ENCODE data around the gene CDC42BPA.
"Not testable (repeated sequence)": the region's sequence is repeated elsewhere in the genome, so short reads cannot be mapped to it uniquely, and the experiment has no call there.

The CDC42BPA gene

DNA sequence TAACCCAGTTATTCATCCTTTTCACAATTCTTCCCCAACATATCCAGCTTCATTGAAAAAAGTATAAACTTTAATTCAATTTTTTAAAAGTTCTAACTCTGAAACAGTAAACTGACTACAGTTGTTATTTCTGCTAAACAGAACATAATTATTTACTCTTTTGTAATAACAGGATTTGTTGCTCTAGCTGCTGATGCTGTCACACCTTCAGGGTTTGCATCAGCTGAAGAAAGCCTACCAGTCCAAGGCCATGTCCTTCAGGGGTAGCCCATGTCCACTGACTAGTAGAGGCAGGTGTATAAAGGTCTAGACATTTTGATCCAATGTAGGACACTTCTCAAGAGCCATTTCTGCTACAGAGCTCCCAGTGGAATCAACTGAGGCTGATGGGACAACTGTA lies 107.7 kb downstream of the CDC42BPA start:
- no peak for DNase-seq (ENCODE audit: low spot score)

DNA sequence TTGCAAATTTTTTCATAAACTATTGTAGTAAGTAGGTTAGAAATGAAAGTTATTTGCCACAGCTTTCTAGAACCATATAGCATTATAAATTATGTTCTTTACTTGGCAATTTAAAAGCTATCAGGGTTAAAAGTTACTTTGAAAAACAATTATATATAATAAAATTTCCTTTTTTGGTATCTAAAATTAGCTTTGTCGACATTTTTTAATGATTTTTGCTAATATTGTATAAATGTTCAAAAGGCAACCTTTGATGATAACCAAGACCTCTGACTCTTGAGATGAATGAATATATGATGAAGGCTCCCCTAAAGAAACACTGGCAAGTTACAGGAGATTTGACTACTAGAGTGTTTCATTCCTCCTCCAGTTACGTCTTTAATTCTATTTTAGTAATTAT lies 121.2 kb downstream of the CDC42BPA start:
- no peak for DNase-seq (ENCODE audit: low spot score)

DNA sequence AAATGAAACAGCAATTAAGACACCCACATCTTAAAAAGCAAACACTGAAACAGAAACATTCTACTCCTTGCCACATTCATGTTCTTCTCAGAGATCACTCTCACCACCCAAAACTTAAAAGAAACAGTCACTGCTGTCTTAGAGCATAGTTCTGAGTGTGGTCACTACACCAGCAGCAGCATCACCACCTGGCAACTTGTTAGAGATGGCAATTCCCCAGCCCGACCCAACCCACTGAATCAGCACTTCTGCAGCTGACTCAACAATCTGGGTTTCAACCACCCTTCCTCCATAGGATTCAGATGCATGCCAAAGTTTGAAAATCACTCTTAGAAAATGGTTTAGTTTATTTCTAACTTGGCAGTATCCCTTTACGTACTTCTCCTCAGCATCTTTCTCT lies 126.1 kb downstream of the CDC42BPA start:
- no peak for DNase-seq (ENCODE audit: low spot score)

DNA sequence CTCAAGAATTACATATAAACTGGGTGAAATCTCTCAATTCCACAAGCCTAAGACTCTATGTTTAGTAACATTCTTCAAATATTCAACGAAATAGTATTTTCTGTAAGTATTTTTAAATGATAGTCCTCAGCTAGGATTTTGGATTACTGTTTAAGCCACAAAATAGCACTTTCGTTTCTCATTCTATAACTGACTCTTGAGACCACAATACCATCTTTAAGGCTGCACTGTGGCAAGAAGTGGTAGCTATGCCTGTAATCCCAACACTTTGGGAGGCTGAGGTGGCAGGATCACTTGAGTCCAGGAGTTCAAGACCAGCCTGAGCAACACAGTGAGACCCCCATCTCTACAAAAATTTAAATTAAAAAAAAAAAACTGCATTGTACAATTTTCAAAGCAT lies 126.7 kb downstream of the CDC42BPA start:
- no peak for DNase-seq (ENCODE audit: low spot score)

DNA sequence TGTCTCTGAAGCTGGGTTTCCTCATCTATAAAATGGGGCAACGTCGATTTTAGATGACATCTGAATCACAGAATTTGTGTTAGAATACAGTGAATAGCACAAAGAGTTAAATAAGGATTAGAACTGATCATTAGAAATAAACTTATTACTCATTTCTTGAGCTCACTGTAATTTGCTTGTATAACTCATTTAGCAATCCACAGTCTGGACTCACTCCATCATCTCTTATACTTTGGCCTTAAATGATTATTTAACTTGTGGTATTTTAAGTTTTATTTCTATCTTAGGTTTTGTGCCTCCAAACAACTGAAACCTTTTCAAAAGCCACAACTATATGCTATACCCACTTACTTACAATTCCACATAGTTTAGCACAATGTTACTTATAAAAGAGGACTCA lies 128.0 kb downstream of the CDC42BPA start:
- DNase-seq (ENCODE audit: low spot score), result no peak

DNA sequence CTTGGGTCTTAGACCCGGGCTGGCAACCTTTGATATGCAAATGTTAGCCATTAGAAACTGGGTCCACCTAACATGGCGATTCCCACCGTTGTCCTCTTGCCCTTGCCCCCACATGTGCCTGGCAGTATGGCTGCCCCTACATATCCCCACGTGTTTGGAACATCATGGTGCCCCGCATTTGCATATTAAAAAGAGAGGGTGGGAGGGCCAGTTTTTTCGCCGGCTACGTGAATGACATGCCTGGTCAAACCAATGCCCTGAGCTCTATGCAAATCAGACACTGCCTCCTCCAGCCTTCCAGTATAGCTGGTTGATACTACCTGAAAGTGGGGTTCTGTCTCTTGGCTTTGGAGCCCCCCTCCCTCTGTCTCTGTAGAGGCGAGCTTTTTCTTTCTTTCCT lies 133.0 kb downstream of the CDC42BPA start:
- DNase-seq (ENCODE audit: low spot score), result no peak

DNA sequence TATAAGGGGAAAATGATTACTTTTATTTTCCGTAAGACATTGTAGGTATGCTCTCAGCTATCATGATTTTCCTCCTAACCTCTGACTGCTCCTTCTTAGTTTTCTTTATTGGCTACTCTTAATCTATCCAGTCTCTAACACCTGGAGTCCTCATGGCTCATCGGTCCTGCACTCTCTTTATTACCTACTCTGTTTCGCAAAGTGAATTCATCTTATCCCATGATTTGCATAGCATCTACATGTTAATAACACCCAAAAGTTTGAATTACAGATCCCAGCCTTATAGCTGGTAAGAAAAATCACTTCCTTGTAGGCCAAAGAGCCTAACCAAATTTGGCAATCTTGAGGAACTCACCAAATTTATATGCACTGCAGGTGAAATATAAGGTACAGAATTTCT lies 136.3 kb downstream of the CDC42BPA start:
- no peak for DNase-seq (ENCODE audit: low spot score)

DNA sequence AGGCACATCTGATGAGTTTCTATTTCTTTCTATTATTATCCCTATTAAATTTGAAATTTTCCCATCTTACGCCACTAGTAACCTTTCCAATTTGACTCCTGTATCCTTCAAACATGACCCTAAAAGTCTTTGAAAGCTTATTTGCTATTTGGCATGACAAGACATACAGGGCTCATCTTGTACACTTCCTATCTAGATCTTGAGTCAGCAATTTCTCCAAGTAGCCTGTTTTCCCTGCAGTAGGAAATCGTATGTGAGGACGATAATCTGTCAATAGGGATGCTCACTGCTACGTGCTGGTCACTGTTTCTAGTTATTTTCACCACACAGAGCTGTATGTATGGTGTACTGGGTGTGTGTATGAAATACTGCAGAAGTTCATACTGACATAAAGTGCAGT lies 142.7 kb downstream of the CDC42BPA start:
- no peak for DNase-seq (ENCODE audit: low spot score)

DNA sequence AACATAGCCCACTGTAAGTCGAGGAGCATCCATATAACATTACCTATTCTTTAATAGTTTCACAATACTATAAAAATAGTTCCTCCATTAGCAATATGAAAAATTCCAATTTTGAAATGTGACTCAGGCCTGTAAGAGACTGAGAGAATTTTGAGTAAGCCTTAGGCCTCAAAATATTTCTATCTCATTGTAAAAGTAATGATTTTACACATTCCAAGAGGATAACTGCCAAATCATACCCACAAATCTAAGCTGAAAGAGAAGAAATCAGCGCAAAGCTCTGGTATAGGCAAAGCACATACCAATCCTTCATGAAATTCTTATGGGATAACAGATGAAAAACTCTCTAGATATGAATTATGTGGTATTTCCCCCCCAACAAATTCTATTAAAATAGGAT lies 144.1 kb downstream of the CDC42BPA start:
- no peak for DNase-seq (ENCODE audit: low spot score)

DNA sequence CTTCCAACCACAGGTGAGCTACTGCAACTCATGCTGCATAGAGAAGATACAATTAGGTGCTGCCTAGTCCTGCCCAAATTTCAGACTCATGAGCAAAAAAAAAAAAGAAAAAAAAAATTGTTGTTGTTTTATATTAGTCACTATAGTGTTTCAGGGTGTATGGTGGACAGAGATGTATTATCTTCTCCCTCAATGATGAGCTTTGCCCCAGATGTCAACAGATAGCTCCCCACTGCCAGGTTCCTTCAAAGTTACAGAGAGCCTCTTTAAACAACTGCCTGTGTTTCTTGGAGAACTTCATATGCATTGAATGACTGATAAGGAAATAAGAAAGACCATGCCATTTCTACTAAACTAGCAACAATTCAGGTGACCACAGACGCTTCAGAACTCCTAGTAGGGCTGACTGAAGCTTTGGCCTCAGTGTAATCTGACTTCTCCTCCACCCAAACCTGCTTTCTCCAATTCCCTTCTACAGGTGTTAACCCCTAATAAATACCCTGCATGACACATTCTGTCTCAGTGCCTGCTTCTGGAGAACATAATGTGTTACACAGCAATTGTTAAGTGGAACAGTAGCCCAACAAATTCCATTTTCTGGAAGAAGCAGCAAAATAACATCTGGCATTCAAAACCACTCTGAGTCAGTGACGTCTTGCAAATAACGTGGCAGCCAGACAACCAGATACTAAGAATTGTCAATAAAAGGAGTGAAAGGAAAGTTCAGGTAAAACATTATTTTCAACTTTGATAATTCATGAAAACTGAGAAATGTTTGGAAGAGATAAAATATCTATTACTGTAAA lies 147.7 kb downstream of the CDC42BPA start:
- no peak for DNase-seq (ENCODE audit: low spot score)

DNA sequence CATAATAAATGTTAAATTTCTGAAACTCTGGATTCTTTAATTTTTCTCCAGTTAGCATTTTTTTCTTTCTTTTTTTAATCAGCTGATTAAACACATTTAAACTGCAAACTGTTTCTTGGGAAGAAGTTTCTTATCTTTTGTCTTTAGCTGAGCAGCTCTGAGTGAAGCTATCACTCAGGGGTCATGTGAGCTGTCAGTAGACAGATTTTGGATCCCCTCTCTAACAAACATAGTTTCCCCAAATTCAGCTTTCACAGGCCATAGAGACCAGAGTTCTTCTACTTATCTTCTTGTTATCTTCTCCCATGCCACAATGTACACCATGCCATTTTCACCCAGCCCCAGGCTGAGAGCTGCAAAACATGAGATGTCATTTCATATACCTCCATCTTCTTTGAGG lies 148.9 kb downstream of the CDC42BPA start:
- DNase-seq (ENCODE audit: low spot score), result no peak

DNA sequence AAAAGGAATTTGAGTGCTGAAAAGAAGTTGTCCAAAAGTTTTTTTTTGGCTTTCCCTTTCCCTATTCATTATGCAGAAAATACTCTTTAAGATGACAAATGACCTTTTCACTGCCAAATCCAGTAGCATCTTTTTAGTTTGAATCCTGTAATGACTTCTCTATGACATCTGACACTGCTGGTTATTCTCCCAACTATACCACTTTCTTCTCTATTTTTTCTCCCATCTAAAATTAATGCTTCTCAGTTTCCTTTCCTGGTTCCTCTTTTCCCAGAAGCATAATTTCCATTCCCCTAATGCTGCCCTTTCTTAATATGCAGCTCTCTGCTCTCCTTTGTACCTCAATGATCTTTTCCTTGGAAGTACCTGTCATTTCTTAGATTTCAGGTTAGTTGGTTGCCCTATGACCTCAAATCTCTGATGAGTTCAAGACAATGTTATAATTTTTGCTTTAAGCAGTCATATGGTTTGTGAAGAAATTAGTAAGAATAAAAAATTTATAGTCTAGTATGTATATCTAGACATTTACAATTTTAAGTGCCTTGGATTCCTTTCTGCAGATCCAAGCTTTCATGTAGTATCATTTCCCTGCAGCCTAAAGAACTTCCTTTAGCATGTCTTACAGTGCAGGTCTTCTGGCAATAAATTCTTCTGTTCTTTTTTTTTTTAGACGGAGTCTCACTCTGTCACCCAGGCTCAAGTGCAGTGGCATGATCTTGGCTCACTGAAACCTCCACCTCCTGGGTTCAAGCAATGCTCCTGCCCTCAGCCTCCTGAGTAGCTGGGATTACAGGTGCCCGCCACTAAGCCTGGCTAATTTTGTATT lies 150.8 kb downstream of the CDC42BPA start:
- no peak for DNase-seq (ENCODE audit: low spot score)

DNA sequence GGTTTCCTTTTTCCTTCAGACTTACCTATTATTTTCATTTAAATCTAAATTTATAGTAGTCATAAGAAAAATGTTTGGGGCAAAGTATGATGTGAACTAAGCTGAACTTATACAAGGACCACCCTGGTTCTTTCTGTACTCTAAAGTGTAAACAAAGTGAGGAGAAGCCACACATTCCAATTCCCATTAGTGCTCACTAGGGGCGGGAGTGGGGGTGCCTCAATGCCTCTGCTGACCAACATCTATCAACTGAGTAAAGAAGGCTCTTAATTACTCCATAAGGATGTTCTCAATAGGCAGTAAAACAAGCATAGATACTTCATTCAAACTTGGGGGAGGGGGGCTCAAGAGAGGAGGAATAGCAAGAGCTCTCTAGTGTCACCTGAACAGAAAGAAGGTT lies 151.7 kb downstream of the CDC42BPA start:
- no peak for DNase-seq (ENCODE audit: low spot score)

DNA sequence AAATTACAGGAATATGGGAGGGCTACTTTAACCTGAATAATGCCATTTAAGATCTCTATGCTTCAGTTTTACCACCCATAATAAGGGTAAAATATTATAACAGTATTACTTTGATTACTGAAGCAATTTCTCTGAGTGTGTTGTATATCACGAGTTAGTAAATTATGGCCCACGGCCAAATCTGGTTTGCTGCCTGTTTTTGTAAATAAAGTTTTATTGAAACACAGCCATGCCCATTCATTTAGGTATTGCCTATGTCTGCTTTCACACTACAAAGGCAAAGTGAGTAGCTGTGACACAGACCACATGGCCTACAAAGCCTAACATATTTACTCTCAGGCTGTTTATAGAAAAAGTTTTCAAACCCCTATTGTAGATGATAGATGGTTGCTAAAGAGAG lies 156.8 kb downstream of the CDC42BPA start:
- DNase-seq (ENCODE audit: low spot score), result no peak

DNA sequence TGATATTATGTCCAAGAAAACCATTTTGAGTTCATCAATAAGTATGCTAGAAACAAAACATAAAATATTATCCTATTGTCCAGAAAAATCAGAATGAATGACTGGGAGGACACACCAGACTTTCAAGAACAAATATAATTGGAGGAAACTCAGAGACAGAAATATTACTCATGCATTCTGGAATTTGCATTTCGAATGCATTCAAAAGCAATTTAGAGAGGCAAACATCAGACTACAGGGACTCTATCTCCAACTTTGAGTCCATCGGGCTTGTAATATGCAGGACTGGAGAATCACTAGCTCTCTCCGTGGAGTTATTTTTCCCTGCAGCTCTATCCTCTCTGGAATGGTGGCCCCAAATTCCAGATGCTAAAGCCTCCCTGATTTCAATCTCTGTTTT lies 161.8 kb downstream of the CDC42BPA start:
- DNase-seq (ENCODE audit: low spot score), result no peak

DNA sequence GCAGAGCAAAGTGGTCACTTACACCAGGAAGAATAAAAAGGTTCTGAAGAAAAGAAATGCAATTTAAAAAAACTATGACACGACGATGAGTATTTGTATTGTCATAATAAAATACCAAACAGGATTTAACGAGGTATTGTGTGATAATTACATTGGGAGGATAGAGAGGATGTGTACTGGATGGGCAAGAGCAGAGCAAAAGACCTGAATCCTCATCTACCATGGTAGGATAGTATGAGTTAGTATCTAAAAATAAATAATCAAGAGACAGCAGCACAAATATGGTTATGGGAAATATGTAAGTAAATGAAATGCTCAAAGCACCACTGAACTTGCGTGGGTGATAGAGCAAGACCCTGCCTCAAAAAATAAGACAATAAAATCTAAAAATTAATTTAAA lies 162.6 kb downstream of the CDC42BPA start:
- no peak for DNase-seq (ENCODE audit: low spot score)

DNA sequence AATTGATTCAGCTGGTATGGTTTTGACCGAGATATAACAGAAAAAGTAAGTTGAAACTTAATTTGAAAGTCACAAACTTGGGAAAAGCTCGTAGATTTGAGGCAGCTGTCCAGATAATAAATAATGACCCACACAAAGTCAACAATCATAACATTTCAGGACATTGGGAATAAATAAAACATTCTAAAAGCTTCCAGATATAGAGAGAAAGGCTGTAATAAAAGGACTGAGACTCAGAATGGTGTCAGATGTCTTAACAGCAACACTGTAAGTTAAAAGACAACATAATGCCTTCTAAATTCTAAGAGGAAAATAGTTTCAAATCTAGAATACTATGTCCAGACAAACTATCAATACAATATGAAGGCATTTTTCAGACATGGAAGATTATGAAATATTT lies 163.3 kb downstream of the CDC42BPA start:
- no peak for DNase-seq (ENCODE audit: low spot score)

DNA sequence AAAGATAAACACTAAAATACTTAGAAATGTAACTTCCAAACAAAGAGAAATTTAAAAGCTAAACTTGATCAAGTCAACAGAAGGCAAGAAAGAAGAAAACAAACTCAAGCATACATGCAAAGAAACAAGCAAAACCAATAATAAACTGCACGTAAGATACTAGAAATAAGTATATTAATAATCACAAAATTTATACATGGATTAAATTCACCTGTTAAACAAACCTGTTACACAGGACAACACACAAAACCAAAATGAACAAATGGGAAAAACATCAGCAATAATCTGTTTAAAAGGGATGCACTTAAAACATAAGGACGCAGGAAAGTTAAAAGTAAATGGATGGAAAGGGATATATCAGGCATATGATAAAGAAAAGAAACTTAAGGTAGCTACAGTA lies 165.8 kb downstream of the CDC42BPA start:
- DNase-seq (ENCODE audit: low spot score), result no peak

DNA sequence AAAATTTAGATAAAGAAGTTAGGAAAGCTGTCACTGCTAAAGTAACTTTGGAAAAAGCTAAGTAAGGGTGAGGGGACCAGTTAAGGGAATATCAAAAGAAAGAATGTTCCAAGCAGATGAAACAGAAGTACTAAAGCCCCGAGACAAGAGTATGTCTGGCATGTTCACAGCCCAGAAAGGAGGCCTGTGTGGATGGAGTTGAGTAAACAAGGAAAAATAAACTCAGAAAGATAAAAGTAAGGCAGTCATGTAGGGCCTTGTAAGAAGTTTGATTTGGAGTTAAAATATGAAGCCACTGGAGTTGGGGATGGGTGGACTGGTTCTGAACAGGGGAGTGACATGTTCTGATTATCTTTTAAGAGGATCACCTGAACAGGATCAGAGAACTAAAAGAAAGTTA lies 177.9 kb downstream of the CDC42BPA start:
- no peak for DNase-seq (ENCODE audit: low spot score)

DNA sequence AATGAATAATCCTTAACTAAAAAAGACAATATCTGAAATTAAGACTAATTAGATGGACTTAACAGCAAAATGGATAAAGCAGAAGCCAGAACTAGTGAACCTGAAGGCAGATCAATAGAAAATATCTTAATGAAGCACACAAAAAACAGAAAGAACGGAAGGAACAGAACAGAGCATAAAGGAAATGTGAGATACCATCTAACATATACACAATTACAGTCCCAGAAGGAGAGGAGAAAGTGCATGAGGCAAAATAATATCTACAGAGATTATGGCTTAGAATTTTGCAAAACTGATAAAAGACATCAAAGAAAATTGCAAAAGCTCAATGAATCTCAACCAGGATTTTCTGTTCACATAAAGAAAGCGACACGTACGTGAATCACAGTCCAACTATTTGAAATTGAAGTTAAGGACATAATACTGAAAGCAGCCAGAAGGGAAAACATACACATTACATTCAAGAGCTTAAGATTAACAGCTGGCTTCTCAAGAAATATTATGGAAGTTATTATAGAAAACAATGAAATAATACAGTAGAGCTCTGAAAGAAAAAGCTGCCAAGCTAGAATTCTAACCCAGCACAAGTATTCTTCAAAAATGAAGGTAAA lies 182.0 kb downstream of the CDC42BPA start:
- DNase-seq (ENCODE audit: low spot score), result no peak

DNA sequence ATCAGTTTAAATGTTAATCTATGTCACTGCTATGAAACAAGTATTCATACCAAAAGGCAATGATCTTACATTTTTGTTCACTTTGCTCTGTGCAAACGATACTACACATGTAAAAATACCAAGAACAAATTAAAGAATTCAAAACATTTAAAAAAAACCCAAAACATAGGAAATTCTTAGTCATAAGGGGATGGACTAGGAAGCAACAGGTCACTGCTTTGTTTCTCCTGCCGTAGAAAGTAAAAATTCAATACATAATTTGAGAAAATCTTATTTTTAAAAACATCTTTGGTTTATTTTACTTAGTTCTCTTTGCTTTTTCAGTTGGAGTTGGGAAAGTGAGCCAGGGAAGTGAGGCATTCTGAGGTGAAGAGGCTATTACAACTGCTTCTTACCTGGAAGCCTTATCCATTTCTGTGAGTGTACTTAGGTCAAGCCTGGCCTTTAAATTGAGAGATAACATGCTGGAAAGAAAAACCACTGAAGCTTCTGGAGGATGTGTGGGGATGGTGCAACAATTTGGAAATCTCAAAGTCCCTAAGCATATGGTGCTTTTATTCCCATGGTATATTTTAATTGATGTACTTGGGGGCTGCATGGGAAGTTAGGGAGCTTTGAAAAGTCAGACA lies 183.5 kb downstream of the CDC42BPA start:
- DNase-seq (ENCODE audit: low spot score), result no peak

DNA sequence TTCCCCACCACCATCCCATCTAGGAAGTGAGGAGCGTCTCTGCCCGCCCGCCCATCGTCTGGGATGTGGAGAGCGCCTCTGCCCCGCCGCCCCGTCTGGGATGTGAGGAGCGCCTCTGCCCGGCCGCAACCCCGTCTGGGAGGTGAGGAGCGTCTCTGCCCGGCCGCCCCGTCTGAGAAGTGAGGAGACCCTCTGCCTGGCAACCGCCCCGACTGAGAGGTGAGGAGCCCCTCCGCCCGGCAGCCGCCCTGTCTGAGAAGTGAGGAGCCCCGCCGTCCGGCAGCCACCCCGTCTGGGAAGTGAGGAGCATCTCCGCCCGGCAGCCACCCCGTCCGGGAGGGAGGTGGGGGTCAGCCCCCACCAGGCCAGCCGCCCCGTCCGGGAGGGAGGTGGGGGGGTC lies 185.6 kb downstream of the CDC42BPA start:
- DNase-seq (ENCODE audit: low spot score), result not testable (repeated sequence)

DNA sequence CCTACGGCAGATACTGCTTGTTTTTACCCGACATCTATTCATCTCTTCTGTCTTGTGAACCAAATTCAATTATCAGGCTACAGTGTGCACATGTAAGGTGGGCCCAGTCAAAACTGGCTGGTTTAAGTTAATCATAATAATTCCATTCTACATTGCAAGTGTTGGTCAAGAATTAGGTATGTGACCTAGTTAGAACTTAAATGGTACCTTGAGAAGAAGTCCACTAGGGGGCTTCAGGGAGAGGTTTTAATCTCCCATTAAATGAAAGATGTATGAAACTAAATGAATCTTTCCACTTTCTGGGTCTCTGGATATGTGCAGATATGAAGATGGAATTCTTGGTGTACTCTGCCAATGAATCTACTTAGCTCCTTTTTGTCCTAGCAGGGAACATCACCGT lies 187.1 kb downstream of the CDC42BPA start:
- DNase-seq (ENCODE audit: low spot score), result no peak

Data from ecto neural progenitor cell (in vitro differentiated cells).